Thymus (tissue), 11 donors: Measurements from ENCODE around the gene NLRC5. TPM values are rescaled to one million over a fixed set of nuclear protein-coding genes. Genes with fewer than 3 reads are reported as not detected.

Experiments
- DNase-seq, 9 donors: peaks; one replicate each; pipeline ENCODE4 v3.0.0-alpha.2; 2013; ENCODE audit warnings: low spot score in 9 of 9, low read depth in 6 of 9, missing footprints in 1 of 9
- H3K27ac ChIP-seq, 2 donors: one replicate each; pipeline ENCODE4 v1.5.1; 2013; ENCODE audit warnings: control low read depth in 1 of 2, low read depth in 1 of 2, low read length in 1 of 2, mild to moderate bottlenecking in 1 of 2, moderate library complexity in 1 of 2
- H3K27me3 ChIP-seq, 2 donors: one replicate each; pipeline ENCODE4 v1.5.1; 2013; ENCODE audit warnings: low read length in 1 of 2; ENCODE audit not compliant: control insufficient read depth in 2 of 2, insufficient read depth in 1 of 2
- H3K36me3 ChIP-seq, 2 donors: one replicate each; pipeline ENCODE4 v1.5.1; 2013; ENCODE audit warnings: low read length in 1 of 2, mild to moderate bottlenecking in 1 of 2, moderate library complexity in 1 of 2; ENCODE audit not compliant: control insufficient read depth in 2 of 2, insufficient read depth in 2 of 2
- H3K4me1 ChIP-seq, 2 donors: one replicate each; pipeline ENCODE4 v1.5.1; 2013; ENCODE audit warnings: low read length in 2 of 2; ENCODE audit not compliant: control insufficient read depth in 2 of 2, insufficient read depth in 2 of 2
- H3K4me3 ChIP-seq, 2 donors: one replicate each; pipeline ENCODE4 v1.5.1; 2013; ENCODE audit warnings: low read length in 2 of 2, control low read depth in 1 of 2, mild to moderate bottlenecking in 1 of 2
- H3K9me3 ChIP-seq, 2 donors: one replicate each; pipeline ENCODE4 v1.5.1; 2013; ENCODE audit warnings: low read length in 1 of 2, mild to moderate bottlenecking in 1 of 2; ENCODE audit not compliant: control insufficient read depth in 2 of 2, insufficient read depth in 1 of 2
- WGBS: extraction: QIAGEN DNeasy Blood & Tissue Kit; methylation state at CpG from one replicate; pipeline ENCODE4 v1.1.7; 2013; 5-methylcytosine and 5-hydroxymethylcytosine counted together
- polyA plus RNA-seq: library from polyadenylated mRNA; stranded (reverse); fragments of 200-250 nt; gene quantifications from one replicate; pipeline ENCODE4 v1.2.3, GENCODE V29; 2013
- total RNA-seq: library from RNA; stranded (reverse); fragments of 120-200 nt; gene quantifications from one replicate; pipeline ENCODE4 v1.2.4, GENCODE V29; 2013
- donor health status: healthy.

The NLRC5 gene
- total and polyA plus RNA-seq, 2 donors, result 23.3 to 63.9 TPM

DNA sequence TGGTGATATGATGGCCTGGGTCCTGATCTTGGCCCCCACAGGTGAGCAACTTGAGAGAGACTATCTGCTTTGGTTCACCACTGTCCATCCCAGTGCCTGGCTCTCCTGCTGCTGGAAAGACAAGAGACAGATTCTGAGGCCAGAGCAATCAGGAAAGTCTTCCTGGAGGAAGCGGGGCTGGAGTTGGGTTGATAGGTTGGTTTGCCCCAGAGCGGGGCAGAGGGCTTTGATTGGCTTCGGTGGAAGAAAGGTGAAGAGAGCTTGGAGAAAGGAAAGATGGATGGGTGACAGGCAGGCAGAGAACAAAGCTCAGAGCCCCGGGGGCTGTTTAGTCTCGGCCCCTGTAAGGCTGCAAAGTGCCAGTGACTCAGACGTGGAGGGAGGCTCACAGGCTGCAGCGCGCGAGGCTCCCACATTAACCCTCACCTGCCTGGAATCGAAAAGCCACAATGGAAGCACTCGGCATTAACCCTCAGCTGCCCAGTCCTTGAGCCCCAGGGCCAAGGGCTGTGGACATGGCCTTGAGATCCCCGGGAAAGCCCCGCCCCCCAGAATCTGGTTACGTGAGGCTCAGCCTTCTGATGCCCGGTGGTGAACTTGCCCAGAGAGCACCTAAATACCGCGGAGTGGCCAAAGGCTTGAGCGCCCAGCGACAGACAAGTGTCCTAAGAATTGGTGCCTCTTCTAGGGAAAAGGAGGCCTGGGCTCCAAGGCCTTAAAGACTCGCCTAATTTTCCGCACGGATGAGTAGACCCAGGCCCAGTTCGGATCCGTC lies 102.0 kb downstream of the NLRC5 start:
- H3K27ac ChIP-seq, result no peak overlapping the region

DNA sequence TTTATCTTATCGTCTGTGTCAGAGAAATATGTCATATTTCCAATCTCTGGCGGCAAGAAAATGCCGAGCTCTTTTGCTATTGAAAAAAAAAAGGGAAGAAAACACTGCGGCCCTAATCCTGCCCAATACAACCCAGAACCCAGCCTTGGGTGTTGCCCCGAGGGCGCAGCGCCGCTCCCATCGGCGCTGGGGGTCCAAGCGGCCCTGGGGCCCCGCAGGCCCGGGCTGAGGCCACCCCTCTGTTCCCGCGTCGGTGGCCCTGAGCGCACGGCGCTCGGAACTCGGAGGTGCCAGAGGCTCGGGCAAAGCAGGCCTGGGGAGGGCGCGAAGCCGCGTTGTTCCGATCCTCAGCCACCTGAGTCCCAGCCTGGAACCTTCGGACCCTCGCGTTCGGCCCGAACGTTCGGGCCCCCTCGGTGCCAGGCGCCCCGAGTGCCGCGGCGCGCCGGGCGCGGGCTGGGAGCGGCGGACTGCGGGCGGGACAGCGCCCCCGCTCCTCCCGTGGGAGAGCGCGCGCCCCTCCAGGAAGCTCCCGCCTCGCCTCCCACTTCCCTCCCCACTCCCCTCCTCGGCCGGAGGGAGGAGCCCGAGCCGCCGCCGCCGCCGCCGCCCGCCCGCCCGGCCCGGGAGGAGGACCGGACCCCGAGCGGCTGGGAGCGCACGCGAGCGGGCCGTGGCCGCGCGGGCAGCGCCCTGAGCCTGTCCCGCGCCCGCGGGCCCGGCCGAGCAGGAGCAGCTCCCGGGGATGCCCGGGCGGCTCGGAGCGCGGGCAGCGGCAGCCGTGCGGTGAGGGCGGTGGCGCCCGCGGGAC lies 102.8 kb downstream of the NLRC5 start, which contains the start of gene CPNE2:
CPNE2 (plus strand) TSS at position 609 of the 811 bp plus-strand sequence. CDS start 18,160 bp downstream, outside the sequence.
- no peak for DNase-seq
- Histone ChIP-seq H3K9me3 (peaks cover 0 to 10% of the 10 kb centered on the region in 2 donors), H3K4me1 (peaks cover 0 to 15% of the 10 kb centered on the region in 2 donors), H3K27me3 (peaks cover 32 to 60% of the 10 kb centered on the region in 2 donors), H3K4me3 (peak within 1 kb of the TSS; percentile 22 to 71), H3K36me3 (no peaks in the 10 kb centered on the region), H3K27ac (peak within 1 kb of the TSS in 1 of 2 donors; percentile 21)
- WGBS, result under 1% methylated on average over 100 of the region's 100 CpGs

More for the DNA sequence above, 102.0 kb downstream of the NLRC5 start:
- Histone ChIP-seq H3K36me3 (no peaks in the 10 kb centered on the region), H3K4me3 (peak overlapping the region in 1 of 2 donors; percentile 71), H3K4me1 (peaks cover 0 to 15% of the 10 kb centered on the region in 2 donors), H3K9me3 (peaks cover 0 to 10% of the 10 kb centered on the region in 2 donors), H3K27me3 (peaks cover 32 to 60% of the 10 kb centered on the region in 2 donors)
- DNase-seq, result no peak
- WGBS, result 39% methylated on average over 24 of the region's 24 CpGs

DNA sequence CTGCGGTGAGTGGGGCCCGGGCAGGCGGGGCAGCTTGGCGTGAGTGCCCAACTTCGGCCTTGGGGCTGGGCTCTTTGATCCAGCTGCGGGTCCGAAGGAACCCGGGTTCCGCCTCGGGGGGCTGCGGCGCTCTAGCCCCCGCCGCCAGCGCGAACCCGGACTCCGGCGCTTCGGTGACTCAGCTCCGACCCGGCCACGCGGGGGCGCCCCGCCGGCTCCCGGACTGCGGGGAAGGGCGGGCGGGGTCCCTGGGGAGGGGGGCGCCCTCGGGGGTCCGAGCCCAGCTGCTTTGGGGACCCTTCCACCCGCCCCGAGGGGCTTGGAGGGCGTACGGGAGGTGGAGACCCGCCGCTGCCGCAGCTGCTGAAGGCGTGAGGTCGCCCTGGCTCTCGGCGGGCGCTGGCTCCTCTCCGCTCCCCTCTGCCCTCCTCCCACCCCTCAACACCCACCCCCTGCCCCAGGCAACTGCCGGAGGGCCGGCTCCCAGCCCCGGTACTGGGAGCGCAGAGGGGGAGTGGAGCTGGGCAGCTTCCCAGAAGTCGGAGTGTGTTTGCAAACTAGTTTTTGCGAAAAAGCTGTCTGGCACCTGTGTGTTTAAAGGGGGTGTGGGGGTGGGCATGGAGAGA lies 103.5 kb downstream of the NLRC5 start:
- Histone ChIP-seq H3K4me3 (peak overlapping the region; percentile 22 to 71), H3K9me3 (peaks cover 0 to 10% of the 10 kb centered on the region in 2 donors), H3K4me1 (peaks cover 0 to 15% of the 10 kb centered on the region in 2 donors), H3K27ac (peak overlapping the region in 1 of 2 donors; percentile 21), H3K36me3 (no peaks in the 10 kb centered on the region), H3K27me3 (peaks cover 32 to 60% of the 10 kb centered on the region in 2 donors)
- DNase-seq, result peak in 4 of 9 donors; percentile 15 to 44 (median 26)
- under 1% methylated on average over 53 of the region's 53 CpGs for WGBS

DNA sequence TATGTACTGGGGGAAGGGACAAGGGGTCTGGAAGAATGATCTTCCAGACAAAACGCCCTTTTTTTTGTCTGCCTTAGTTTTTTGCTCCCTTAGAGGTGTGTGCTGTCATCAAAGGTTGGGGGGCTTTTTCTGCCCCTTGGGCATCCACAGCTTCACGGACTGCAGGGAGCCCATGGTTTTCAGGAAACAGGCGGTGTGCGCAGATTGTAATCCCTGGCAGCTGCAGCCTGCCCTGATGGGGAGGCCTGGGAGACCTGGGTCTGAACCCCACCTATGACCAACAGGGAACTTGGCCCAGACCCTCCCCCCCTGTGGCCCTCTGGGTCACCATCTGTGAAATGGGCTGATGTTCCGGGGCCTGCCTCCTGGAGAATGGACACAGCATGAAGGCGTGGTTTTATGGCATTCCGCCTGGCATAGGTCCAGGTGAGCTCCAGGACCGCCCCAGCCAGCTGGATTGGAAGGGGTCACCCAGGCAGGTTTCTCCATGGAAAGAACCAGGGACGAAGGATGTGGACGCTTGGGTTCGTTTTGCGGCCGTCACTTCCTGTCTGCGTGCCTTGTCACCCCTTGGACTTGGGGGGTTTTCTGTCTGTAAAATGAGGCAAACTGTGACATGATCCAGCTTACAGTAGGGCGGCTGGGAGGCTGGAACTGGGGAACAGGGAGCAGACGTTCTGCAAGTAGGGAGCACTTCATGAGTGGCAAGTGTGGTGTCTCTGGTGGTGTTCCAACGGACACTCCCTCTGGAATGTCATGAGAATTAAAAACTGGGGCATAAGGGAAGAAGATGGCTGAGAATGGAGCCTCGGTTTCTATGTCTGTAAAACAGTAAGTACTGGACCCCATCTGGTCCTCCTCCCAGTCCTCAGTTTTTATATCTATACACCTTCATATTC lies 104.6 kb downstream of the NLRC5 start:
- no peak overlapping the region for H3K4me3 ChIP-seq
- peaks cover 0 to 15% of the 10 kb centered on the region in 2 donors for H3K4me1 ChIP-seq
- 91% methylated on average over 18 of the region's 18 CpGs for WGBS
- no peaks in the 10 kb centered on the region for H3K36me3 ChIP-seq
- no peak for DNase-seq
- peaks cover 32 to 60% of the 10 kb centered on the region in 2 donors for H3K27me3 ChIP-seq
- peaks cover 0 to 10% of the 10 kb centered on the region in 2 donors for H3K9me3 ChIP-seq
- H3K27ac ChIP-seq, result no peak overlapping the region

DNA sequence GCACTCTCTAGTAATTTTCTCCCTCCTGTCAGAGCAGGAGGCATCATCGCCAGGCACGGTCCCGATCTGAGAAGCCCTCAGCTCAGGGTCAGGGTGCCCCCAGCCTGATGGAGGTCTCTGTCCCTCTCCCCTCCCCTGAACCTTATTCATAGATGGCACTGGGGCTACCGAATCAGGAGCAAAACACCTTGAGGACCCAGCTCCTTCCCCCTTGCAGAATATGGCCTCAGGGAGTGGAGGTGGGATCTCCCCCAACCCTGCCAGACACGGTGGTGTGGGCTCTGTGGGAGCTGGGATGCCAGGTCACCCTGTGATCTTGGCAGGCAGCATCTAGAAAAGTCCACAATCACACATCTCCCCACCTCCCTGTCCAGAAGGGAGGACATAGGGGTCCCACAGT lies 105.6 kb downstream of the NLRC5 start:
- H3K36me3 ChIP-seq, result no peaks in the 10 kb centered on the region
- peaks cover 0 to 10% of the 10 kb centered on the region in 2 donors for H3K9me3 ChIP-seq
- H3K27me3 ChIP-seq, result peaks cover 32 to 53% of the 10 kb centered on the region in 2 donors
- peaks cover 0 to 15% of the 10 kb centered on the region in 2 donors for H3K4me1 ChIP-seq
- WGBS, result 95% methylated on average over 5 of the region's 5 CpGs
- DNase-seq, result no peak
- H3K27ac ChIP-seq, result no peak overlapping the region
- no peak overlapping the region for H3K4me3 ChIP-seq

DNA sequence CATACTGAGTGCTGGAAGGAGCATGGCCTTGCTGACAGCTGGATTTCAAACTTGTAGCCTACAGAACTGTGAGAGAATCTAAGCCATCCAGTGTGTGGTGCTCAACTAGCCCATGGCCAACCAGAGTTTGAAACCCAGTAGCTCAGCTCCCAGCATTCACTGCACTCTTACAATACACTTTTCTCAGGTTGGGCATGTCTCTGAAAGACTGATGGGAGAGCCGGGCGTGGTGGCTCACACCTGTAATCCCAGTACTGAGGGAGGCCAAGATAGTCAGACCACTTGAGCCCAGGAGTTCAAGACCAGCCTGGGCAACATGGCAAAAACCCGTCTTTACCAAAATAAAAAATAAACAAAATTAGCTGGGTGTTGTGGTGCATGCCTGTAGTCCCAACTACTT lies 106.8 kb downstream of the NLRC5 start:
- 95% methylated on average over 3 of the region's 3 CpGs for WGBS
- Histone ChIP-seq H3K27me3 (peaks cover 31 to 40% of the 10 kb centered on the region in 2 donors), H3K9me3 (peaks cover 0 to 9% of the 10 kb centered on the region in 2 donors), H3K4me1 (peaks cover 0 to 15% of the 10 kb centered on the region in 2 donors), H3K4me3 (no peak overlapping the region), H3K27ac (no peak overlapping the region), H3K36me3 (no peaks in the 10 kb centered on the region)
- DNase-seq, result no peak

DNA sequence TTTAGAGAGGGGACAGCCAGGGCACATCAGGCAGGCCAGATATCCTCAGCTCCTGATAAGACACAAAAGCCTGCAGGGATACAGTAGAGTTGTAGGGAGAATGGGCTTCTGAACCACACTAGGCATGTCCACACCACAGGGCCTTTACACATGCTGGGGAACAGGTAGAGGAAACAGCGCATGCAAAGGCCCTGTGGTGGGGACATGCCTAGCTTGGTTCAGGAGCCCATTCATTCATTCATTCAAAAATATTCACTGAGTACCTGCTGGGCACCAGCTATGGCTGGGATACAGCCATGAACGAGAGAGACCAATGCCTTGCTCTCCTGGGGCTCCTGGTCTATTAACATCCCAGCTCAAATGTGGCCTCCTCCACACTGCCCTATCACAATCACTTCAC lies 107.4 kb downstream of the NLRC5 start:
- H3K27ac ChIP-seq, result no peak overlapping the region
- DNase-seq, result no peak
- peaks cover 0 to 9% of the 10 kb centered on the region in 2 donors for H3K4me1 ChIP-seq
- no peak overlapping the region for H3K4me3 ChIP-seq
- peaks cover 25 to 34% of the 10 kb centered on the region in 2 donors for H3K27me3 ChIP-seq
- no peaks in the 10 kb centered on the region for H3K36me3 ChIP-seq
- 97% methylated on average over 2 of the region's 2 CpGs for WGBS
- H3K9me3 ChIP-seq, result peaks cover 0 to 3% of the 10 kb centered on the region in 2 donors

DNA sequence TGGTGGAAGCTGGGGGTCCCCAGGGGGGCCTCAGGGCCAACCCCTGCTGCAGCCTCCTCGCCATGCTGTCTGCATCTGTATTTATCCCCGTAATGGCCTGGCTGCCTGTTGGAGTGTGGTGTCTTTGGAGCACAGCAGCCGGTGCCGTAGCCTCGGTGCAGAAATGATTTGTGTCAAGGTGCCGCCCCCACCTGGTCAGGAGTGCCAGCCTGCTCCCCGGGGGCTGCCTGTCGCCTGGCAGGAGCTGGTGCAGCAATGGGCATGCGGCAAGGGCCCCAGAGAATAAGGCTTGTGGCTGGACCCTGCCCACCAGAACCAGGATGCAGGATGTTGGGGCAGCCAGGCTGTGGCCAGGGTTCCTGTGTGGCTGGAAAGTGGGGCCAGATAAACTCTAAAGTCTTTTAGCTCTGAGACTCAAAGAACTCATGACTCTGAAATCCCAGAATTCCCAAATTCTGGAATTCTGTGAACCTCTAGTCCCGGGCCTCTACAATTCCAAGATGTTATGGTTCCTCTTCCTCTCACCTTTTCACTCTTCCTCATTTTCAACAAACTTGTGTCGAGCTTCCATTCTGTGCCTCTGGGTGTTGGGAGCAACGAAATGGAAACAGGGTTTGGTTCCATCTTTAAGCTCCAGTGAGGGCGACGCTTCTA lies 109.0 kb downstream of the NLRC5 start:
- peaks cover 9 to 22% of the 10 kb centered on the region in 2 donors for H3K27me3 ChIP-seq
- H3K4me3 ChIP-seq, result no peak overlapping the region
- H3K27ac ChIP-seq, result no peak overlapping the region
- no peaks in the 10 kb centered on the region for H3K36me3 ChIP-seq
- H3K4me1 ChIP-seq, result peaks cover 0 to 2% of the 10 kb centered on the region in 2 donors
- no peak for DNase-seq
- peaks cover 0 to 2% of the 10 kb centered on the region in 2 donors for H3K9me3 ChIP-seq
- 96% methylated on average over 14 of the region's 14 CpGs for WGBS
